HG03066 (cell line): ENCODE measurements around the gene FGF22.
"Not testable (repeated sequence)": the region's sequence is repeated elsewhere in the genome, so short reads cannot be mapped to it uniquely, and the experiment has no call there.

Experiments
- ATAC-seq: cut with Tn5 transposase; IDR thresholded peaks from one replicate; pipeline ENCODE4 v1.9.1; 2021; ENCODE audit warnings: low read depth; ENCODE audit not compliant: unreplicated experiment

Gene FGF22

GRCh38 chr19:656751-657559, 17.3 kb downstream of the FGF22 start:
- ATAC-seq: no peak

GRCh38 chr19:657611-658010, 17.9 kb downstream of the FGF22 start:
- ATAC-seq: no peak

GRCh38 chr19:658059-658839, 18.6 kb downstream of the FGF22 start:
- ATAC-seq: no peak

GRCh38 chr19:658916-659839, 19.5 kb downstream of the FGF22 start:
- ATAC-seq: no peak

- no peak for ATAC-seq
These were observed 21.2 kb downstream of the FGF22 start for GRCh38 chr19:660793-661426.

GRCh38 chr19:661427-662196, 21.9 kb downstream of the FGF22 start:
- no peak for ATAC-seq

- ATAC-seq: no peak
These were observed 22.7 kb downstream of the FGF22 start for GRCh38 chr19:662207-662961.

GRCh38 chr19:662962-663681, 23.4 kb downstream of the FGF22 start, which contains the start of gene RNF126:
Gene RNF126 (minus strand): TSS chr19:663214. CDS start chr19:663121, 93 bp downstream.
- peak; percentile 56 for ATAC-seq

GRCh38 chr19:663682-664117, 24.0 kb downstream of the FGF22 start:
- ATAC-seq: no peak

GRCh38 chr19:664913-665443, 25.3 kb downstream of the FGF22 start:
- no peak for ATAC-seq

GRCh38 chr19:666985-667573, 27.4 kb downstream of the FGF22 start:
- not testable (repeated sequence) for ATAC-seq

GRCh38 chr19:668675-669434, 29.2 kb downstream of the FGF22 start:
- ATAC-seq: not testable (repeated sequence)

- no peak for ATAC-seq
These were observed 31.0 kb downstream of the FGF22 start for GRCh38 chr19:670609-671075.

GRCh38 chr19:674282-675151, 34.8 kb downstream of the FGF22 start:
- no peak for ATAC-seq

GRCh38 chr19:676007-676338, 36.3 kb downstream of the FGF22 start:
- ATAC-seq: no peak
